Gastrocnemius medialis (tissue), 4 donors: ENCODE results near the gene ENOX1. TPM values are rescaled to one million over a fixed set of nuclear protein-coding genes. Genes with fewer than 3 reads are reported as not detected.
A peak's percentile ranks its signal among the peaks of the same experiment; 100 is the strongest.

Experiments
- ATAC-seq, 2 donors: fragments of 150-250 bp; one replicate each; pipeline ENCODE4 v1.9.1; 2016
- DNase-seq, 2 donors: peaks; one replicate each; pipeline ENCODE4 v3.0.0-alpha.2; 2019
- H3K27ac ChIP-seq, 4 donors: fragments of 200-600 bp; sonication (generic); 1 replicate in 1 of 4; 2 replicates in 3 of 4; pipeline ENCODE4 v1.5.1; 2016 to 2018; ENCODE audit warnings: mild to moderate bottlenecking in 2 of 4, moderate library complexity in 1 of 4
- H3K27me3 ChIP-seq, 3 donors: fragments of 200-600 bp; sonication (generic) in 2 of 3; 1 replicate in 1 of 3; 2 replicates in 2 of 3; pipeline versions ENCODE4 v1.5.1 to v1.6.0; 2016 to 2019; ENCODE audit warnings: mild to moderate bottlenecking in 1 of 3, moderate library complexity in 1 of 3
- H3K36me3 ChIP-seq, 2 donors: fragments of 200-600 bp; sonication (generic) in 1 of 2; one replicate each; pipeline ENCODE4 v1.5.1; 2017 to 2018
- H3K4me1 ChIP-seq, 2 donors: fragments of 200-600 bp; sonication (generic) in 1 of 2; one replicate each; pipeline ENCODE4 v1.5.1; 2016 to 2017; ENCODE audit warnings: mild to moderate bottlenecking in 2 of 2
- H3K4me3 ChIP-seq, 4 donors: fragments of 200-600 bp; sonication (generic) in 3 of 4; 1 replicate in 1 of 4; 2 replicates in 3 of 4; pipeline ENCODE4 v1.5.1; 2016 to 2019; ENCODE audit warnings: mild to moderate bottlenecking in 2 of 4
- H3K9me3 ChIP-seq, 3 donors: fragments of 200-600 bp; sonication (generic) in 2 of 3; 1 replicate in 1 of 3; 2 replicates in 2 of 3; pipeline ENCODE4 v1.5.1; 2016 to 2019
- CTCF ChIP-seq, 5 experiments: fragments of 450-650 bp in 3 of 5; fragments of 200-600 bp in 2 of 5; sonication (generic) in 2 of 5; IDR thresholded peaks in 4 of 5; conservative IDR thresholded peaks in 1 of 5; 1 replicate in 4 of 5; 2 replicates in 1 of 5; pipeline ENCODE4 v1.5.1; 2016 to 2019; ENCODE audit warnings: antibody characterized with exemption in 5 of 5, mild to moderate bottlenecking in 3 of 5, moderate library complexity in 3 of 5
- POLR2A ChIP-seq, 2 donors: fragments of 450-650 bp; IDR thresholded peaks; one replicate each; pipeline ENCODE4 v1.6.1; 2017; ENCODE audit warnings: antibody characterized with exemption in 2 of 2, mild to moderate bottlenecking in 2 of 2, moderate library complexity in 2 of 2
- in situ Hi-C, 4 donors: fragments of 200-750 bp; cut with MboI; loops; one replicate each; pipeline versions ENCODE4 v1.15.0 to v1.8.0; 2017; ENCODE audit warnings: low sequenced_read_pairs in 4 of 4
- intact Hi-C: fragments of 100-400 bp; cut with DNase I; formaldehyde crosslinking; loops from one replicate; pipeline ENCODE4 v1.15.1; 2023; ENCODE audit warnings: low total_unique reads
- total RNA-seq, 4 donors: library from RNA; depleted of rRNA; stranded (reverse); fragments of >200 nt; gene quantifications; one replicate each; pipeline versions ENCODE4 v1.1.0 to v1.2.3, GENCODE V29; 2016

ENOX1 gene
- total RNA-seq, 4 donors from 2014 or later = 0.46 to 3.5 (median 1.8) TPM

- peaks cover 31 to 50% of the 10 kb centered on the region in 2 donors for H3K4me1 ChIP-seq
- no peaks in the 10 kb centered on the region for H3K27me3 ChIP-seq
- TF ChIP-seq CTCF (IDR thresholded peaks at IDR 0.05 in 4 of 5, conservative IDR thresholded peaks at IDR 0.05 in 1 of 5) (no peak), POLR2A (IDR thresholded peaks at IDR 0.05) (no peak)
- no peak overlapping the region for H3K4me3 ChIP-seq
- DNase-seq = no peak
- no peaks in the 10 kb centered on the region for H3K9me3 ChIP-seq
- intact Hi-C loops (no loop called here), in situ Hi-C loops (no loop called here)
- ATAC-seq = peak; percentile 88 to 89
- no peaks in the 10 kb centered on the region for H3K36me3 ChIP-seq
- peak overlapping the region; percentile 81 to 92 (median 87) for H3K27ac ChIP-seq
Measured at GRCh38 chr13:43388282-43389034, 398.3 kb downstream of the ENOX1 start.

- intact Hi-C loops (no loop called here), in situ Hi-C loops (no loop called here)
- no peaks in the 10 kb centered on the region for H3K9me3 ChIP-seq
- H3K4me1 ChIP-seq = peaks cover 31 to 50% of the 10 kb centered on the region in 2 donors
- peak overlapping the region; percentile 81 to 92 (median 87) for H3K27ac ChIP-seq
- ATAC-seq = peak; percentile 91 to 92
- H3K36me3 ChIP-seq = no peaks in the 10 kb centered on the region
- DNase-seq = peak in 1 of 2 donors; percentile 24
- no peaks in the 10 kb centered on the region for H3K27me3 ChIP-seq
- TF ChIP-seq CTCF (IDR thresholded peaks at IDR 0.05 in 4 of 5, conservative IDR thresholded peaks at IDR 0.05 in 1 of 5) (no peak), POLR2A (IDR thresholded peaks at IDR 0.05) (no peak)
- no peak overlapping the region for H3K4me3 ChIP-seq
Measured at GRCh38 chr13:43387880-43388279, 398.9 kb downstream of the ENOX1 start.

- intact Hi-C loops = no loop called here
- Histone ChIP-seq H3K36me3 (no peaks in the 10 kb centered on the region), H3K9me3 (no peaks in the 10 kb centered on the region), H3K4me3 (no peak overlapping the region), H3K4me1 (peaks cover 18 to 21% of the 10 kb centered on the region in 2 donors), H3K27ac (no peak overlapping the region), H3K27me3 (no peaks in the 10 kb centered on the region)
- DNase-seq (no peak), ATAC-seq (no peak)
- in situ Hi-C loops = no loop called here
- no peak for TF ChIP-seq POLR2A (IDR thresholded peaks at IDR 0.05)
- no peak for TF ChIP-seq CTCF (IDR thresholded peaks at IDR 0.05 in 4 of 5, conservative IDR thresholded peaks at IDR 0.05 in 1 of 5)
Measured at GRCh38 chr13:43383498-43384165, 403.1 kb downstream of the ENOX1 start.

- ATAC-seq (no peak), DNase-seq (no peak)
- no peaks in the 10 kb centered on the region for H3K36me3 ChIP-seq
- in situ Hi-C loops = no loop called here
- no peak overlapping the region for H3K27ac ChIP-seq
- H3K27me3 ChIP-seq = no peaks in the 10 kb centered on the region
- no peak overlapping the region for H3K4me3 ChIP-seq
- H3K4me1 ChIP-seq = no peaks in the 10 kb centered on the region
- H3K9me3 ChIP-seq = no peaks in the 10 kb centered on the region
- TF ChIP-seq CTCF (IDR thresholded peaks at IDR 0.05 in 4 of 5, conservative IDR thresholded peaks at IDR 0.05 in 1 of 5) (no peak), POLR2A (IDR thresholded peaks at IDR 0.05) (no peak)
- intact Hi-C loops = no loop called here
Measured at GRCh38 chr13:43379738-43380137, 407.0 kb downstream of the ENOX1 start.
